Measurements from ENCODE around the gene DDRGK1.
A peak's percentile ranks its signal among the peaks of the same experiment; 100 is the strongest.
"Not testable (repeated sequence)": the region's sequence is repeated elsewhere in the genome, so short reads cannot be mapped to it uniquely, and the experiment has no call there.

The DDRGK1 gene

DNA sequence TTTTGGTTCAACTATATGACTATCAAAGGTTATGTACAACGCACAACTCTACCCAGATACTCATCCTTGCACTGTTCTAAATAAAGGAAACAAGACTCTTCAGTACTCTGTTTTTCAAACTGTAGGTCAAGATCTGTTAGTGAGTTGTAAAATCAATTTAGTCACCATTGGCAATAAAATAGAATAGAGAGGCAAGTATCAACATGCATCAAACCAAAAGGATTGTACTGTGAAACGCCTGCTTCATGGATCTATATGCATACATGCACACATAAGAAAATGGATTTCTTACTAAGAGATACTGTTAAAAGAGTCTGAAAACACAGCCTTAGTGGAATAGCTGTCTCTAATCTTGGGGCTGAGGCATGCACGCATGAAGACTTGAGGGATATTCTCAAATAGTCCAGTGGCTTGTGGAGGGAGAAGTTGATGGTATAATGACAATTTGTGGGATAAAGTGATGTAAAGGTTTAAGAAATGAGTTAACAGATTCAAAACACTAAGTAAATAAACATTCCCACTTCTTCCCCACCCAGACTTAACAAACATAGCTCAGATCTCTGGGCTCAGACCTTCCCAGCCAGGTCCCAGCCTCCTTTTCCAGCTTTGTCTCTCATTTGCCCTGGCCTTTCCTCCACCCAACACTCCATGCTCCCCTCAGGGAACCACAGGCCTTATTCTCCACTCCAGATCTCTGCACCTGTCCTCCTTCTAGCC is 20.4 kb downstream of the DDRGK1 start:
- DNase-seq (ENCODE audit: low read depth), result no peak

DNA sequence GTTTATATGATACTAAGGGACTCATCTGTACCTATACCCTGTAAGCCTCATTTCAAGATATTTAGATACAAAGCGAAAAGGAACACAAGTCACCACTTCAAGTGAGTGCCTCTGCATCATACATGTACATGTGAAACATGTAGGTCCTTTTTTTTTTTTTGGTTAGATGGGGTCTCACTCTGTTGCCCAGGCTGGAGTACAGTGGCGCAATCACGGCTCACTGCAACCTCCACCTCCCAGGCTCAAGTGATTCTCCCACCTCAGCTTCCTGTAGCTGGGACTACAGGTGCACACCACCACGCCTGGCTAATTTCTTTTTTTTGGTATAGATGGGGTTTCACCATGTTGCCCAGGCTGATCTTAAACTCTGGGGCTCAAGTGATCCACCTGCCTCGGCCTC is 22.1 kb downstream of the DDRGK1 start:
- DNase-seq (ENCODE audit: low read depth), result not testable (repeated sequence)

DNA sequence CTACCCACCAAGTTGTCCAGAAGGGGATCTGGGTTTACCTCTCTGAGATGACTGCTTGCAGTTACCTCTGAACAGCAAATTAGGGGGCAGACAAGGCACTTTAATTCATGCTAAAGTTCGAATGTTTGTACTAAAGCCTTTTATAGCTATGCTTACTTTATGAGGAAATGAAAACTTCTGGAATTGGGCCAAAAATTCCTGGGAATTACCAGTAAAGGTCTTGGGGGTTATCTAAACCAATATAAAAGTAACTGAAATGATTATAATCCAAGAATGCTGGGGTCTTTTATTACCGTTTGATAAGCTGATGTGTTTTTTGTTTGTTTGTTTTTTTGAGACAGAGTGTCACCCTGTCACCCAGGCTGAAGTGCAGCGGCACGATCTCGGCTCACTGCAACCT is 23.2 kb downstream of the DDRGK1 start:
- no peak for DNase-seq (ENCODE audit: low read depth)

- no peak for DNase-seq (ENCODE audit: low read depth)
Measured at GRCh38 chr20:3180319-3180718, 24.2 kb downstream of the DDRGK1 start.

- DNase-seq (ENCODE audit: low read depth), result no peak
Measured at GRCh38 chr20:3177746-3178485, 26.6 kb downstream of the DDRGK1 start.

GRCh38 chr20:3175270-3175669 is 29.2 kb downstream of the DDRGK1 start:
- DNase-seq (ENCODE audit: low read depth), result no peak

DNA sequence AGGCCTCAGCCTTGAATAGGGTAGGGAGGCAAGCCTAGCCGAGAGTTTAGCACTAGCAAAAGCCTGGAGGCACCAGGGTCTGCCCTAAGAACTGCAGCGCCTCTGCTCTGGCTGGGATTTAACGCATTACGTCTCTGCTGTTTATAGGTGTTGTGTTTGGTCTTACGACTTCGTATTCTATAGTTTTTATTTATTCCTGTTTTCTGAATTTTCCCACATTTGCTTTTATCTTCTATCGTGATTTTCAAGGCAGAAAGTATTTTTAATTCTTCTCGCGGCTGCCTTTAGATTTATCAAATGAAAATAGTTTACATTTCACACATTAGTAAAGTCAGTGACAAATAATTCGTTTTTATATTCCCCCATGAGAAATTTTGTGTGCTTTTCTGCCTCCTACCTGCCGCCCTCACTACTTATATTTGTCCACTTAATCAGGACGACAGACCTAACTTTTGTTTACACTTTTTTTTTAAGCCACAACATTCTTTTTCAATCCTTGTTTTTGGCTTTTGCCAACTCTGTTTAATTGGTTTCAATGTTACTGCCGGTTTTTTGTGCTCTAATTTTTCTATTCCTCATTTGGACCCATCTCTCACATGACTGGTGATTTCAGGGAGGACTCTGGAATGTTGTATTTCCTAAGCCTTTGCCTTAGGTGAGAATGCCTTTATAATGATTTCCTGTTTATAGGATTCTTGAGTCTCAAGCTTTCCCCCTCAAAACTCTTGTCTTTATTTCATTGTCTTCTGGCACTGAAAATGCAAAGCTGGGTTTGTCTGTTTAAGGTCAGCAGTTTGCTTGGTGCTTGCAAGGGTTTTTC is 29.8 kb downstream of the DDRGK1 start:
- no peak for DNase-seq (ENCODE audit: low read depth)

DNA sequence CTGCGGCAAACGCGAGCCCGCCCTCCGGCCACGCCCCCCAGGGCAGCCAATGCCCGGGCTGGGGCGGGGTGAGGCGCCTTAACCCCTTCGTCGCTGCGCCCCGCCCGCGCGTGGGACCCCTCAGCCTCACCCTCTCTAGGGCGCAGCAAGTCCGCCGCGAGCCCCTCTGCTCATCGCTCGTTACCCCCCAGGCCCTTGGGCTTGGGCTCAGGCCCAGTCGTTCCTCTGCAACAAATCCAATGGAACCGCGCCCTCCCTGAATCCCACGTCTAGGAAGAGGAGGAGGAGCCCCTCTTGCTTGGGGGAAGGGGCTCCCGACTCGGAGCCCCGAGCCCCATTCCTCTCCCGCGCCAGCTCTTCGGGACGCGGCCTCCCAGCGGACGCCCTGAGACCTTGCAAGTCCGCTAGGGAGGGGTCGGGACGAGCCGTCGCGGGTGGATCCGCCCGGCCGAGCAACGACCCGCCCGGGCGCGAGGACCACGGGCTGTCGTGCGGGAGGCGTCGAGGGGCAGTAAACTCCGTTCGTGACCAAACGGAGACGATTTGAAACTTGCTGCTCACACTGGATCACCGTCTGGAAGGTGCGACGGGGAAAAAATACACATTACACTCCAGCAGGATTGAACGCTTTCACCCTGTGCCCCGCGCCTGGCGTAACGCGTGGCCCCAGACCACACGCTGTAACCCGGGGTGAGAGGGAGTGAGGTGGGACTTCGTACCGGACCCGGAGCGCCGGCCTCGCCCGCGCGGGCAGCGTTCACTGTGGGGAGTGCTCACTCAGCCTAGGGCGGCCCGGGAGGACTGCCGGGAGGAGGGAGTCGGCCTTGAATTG is 30.7 kb downstream of the DDRGK1 start:
- peak; percentile 47 for DNase-seq (ENCODE audit: low read depth)

GRCh38 chr20:3172933-3173609 is 31.4 kb downstream of the DDRGK1 start, which contains the start of gene LZTS3:
Gene LZTS3, minus strand, starts transcription at chr20:3173549. Its CDS starts 6,386 bp downstream, at chr20:3167163.
- DNase-seq (ENCODE audit: low read depth), result no peak

- DNase-seq (ENCODE audit: low read depth), result no peak
Measured at GRCh38 chr20:3172126-3172932, 32.2 kb downstream of the DDRGK1 start.

- DNase-seq (ENCODE audit: low read depth), result no peak
Measured at GRCh38 chr20:3171391-3172125, 32.9 kb downstream of the DDRGK1 start.

DNA sequence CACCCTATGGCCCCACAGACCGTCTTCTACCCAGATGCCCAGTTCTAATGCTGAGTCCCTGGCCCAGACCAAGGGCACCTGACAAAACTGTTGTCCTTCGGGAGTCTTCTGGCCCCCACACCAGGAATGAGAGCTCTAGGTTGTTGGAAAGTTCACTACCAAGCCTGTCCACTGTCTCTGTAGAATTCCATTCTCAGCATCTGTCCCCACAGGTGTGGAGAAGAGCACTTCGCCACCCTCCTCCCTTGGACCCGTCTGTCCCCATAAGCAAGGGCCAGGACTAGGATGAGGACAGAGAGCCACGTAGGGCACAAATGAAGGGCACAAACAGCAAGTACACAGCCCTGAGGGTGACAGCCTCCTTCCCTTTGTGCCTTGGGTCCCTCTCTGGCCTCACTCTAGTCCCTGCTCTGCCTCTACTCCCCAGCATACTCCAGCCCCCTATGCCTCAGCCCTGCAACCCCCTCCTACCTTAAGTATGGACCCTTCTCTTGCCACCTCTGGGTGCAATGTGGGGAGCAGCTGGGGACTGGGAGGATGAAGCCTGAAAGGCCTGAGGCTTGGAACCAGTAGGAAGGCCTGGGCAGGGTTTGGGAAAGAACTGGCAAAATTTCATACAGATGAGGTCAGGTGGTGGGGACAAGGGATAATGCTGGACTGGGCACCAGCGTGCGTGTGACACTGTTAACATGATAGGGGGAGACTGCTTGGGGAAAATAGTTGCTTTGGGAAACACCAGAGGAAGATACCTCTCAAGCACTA is 35.5 kb downstream of the DDRGK1 start:
- no peak for DNase-seq (ENCODE audit: low read depth)

- DNase-seq (ENCODE audit: low read depth), result no peak
Measured at GRCh38 chr20:3168079-3168828, 36.2 kb downstream of the DDRGK1 start.

GRCh38 chr20:3167738-3168078 is 36.8 kb downstream of the DDRGK1 start:
- DNase-seq (ENCODE audit: low read depth), result no peak

GRCh38 chr20:3166913-3167342 is 37.6 kb downstream of the DDRGK1 start:
- no peak for DNase-seq (ENCODE audit: low read depth)

DNA sequence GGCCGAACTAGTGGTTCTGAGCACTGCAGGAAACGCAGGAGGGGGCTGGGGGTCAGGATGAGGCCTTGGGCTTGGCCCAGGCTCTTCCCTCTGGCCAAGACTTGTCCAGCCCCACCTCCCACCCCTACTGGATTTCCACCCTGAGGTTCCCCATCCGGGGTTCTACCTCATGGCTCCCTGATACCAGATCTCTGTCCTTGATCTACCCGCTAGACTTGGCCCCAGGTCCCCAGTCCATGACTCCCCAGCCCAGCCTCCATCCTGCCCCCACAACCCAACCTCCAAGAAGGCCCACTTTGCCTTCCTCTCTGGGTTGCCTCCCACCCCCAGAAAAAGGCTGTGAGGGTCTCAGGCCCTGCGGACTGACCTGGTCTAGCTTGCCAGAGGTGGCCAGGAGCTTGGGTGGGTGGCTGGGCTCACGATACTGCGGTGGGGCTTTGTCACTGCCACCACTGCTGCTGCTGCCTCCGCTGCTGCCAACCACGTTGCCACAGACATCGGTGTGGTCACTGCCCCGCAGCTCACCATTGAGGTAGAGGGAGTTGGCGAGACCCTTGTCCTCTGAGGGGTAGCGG is 38.1 kb downstream of the DDRGK1 start:
- DNase-seq (ENCODE audit: low read depth), result no peak

DNA sequence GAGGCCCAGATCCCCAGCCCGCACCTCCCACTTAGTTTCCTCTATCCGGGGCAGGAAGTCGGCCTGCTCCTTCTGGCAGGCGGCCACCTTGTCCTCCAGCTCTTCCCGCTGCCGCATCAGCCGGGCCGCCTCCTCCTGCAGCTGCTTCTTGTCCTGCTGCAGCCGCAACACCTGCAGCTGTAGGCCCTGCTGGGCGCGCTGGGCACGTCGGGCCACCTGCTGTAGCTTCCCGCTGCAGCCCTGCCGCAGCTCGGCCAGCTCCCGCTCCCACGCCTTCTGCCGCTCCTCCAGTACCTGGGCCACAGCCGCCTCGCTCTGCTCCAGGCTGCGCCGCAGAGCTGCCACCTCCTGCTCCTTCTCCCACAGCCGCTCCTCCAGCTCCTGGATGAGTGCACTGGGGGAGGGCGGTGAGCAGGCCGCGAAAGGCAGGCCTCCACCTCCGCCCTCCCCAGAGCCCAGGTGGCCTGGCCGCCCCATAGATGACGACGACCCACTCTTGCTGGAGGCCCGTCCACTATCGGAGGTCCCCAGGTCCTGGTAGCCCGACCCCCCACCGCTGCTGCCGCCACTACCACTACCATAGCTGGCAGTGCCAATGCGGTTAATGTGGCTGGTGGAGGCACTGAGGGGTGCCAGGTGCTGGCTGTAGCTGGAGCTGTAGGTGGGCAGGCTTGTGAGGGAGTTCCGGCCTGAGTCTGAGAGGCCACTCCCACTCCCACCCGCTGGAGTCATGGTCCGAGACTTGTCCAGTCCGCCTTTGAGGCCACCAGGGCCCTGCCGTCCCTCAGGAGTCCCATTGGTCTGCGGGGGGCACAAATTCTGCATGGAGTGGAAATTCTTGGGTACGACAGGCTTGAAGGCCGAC is 38.8 kb downstream of the DDRGK1 start:
- no peak for DNase-seq (ENCODE audit: low read depth)
